ENCODE results near the gene STAP1. TPM values are rescaled to one million over a fixed set of nuclear protein-coding genes. Genes with fewer than 3 reads are reported as not detected.
"Not testable (repeated sequence)": the region's sequence is repeated elsewhere in the genome, so short reads cannot be mapped to it uniquely, and the experiment has no call there.

Gene STAP1
- polyA plus RNA-seq, 1 donor (not counting 4 experiments of a cell fraction or from before 2014, with no cell fraction given), result not detected

DNA sequence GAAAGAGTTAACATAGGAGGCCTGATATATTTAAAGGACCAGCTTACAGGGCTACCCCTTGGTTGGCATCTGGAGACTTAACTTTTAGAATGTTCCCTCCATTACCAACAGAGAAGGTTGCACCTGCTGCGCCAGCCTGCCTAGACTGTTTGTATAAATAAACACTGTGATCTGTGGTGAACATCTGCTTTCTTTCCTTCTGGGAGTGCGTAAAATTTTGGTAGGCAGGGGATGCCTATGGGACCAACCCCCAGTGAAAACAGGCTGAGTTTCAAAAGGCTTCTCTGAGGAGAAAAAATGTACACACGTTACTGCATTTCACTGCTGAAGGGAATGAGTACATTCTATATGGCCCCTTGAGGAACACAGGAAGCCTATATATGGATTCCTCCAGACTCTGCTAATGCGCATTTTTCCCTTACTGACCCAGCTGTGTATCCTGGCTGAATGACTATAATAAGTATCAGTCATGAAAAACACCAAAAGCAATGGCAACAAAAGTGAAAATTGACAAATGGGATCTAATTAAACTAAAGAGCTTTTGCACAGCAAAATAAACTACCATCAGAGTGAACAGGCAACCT is 27.1 kb upstream of the STAP1 start:
- Histone ChIP-seq H3K4me3 (ENCODE audit: control insufficient read depth in 2 of 3, extremely low read depth in 1 of 3, insufficient read depth in 2 of 3, low read depth in 1 of 3, low read length in 3 of 3) (no peak overlapping the region), H3K4me1 (ENCODE audit: control insufficient read depth, extremely low read depth, insufficient read depth, low read length) (no peaks in the 10 kb centered on the region), H3K9me1 (ENCODE audit: control insufficient read depth, extremely low read depth, insufficient read depth, low read length) (no peaks in the 10 kb centered on the region), H3K79me2 (ENCODE audit: control insufficient read depth, insufficient read depth, low read length) (peaks cover 5% of the 10 kb centered on the region), H2AFZ (ENCODE audit: control insufficient read depth, low read length) (no peak overlapping the region), H3K4me2 (ENCODE audit: control insufficient read depth, extremely low read depth, insufficient read depth, low read depth, low read length) (no peak overlapping the region), H3K9me3 (ENCODE audit: control insufficient read depth, low read depth, low read length) (no peaks in the 10 kb centered on the region), H3K27me3 (ENCODE audit: control insufficient read depth, extremely low read depth, insufficient read depth, low read length) (no peaks in the 10 kb centered on the region), H4K20me1 (ENCODE audit: control insufficient read depth, extremely low read depth, insufficient read depth, low read length) (no peaks in the 10 kb centered on the region), H3K9ac (ENCODE audit: control insufficient read depth, extremely low read depth, insufficient read depth, low read length) (no peak overlapping the region), H3K27ac (ENCODE audit: control insufficient read depth, insufficient read depth, low read length) (no peak overlapping the region), H3K36me3 (ENCODE audit: control insufficient read depth in 2 of 2, extremely low read depth in 1 of 2, insufficient read depth in 2 of 2, low read length in 2 of 2) (peaks cover 0 to 4% of the 10 kb centered on the region in 2 experiments)
- TF ChIP-seq, protein P1, sequence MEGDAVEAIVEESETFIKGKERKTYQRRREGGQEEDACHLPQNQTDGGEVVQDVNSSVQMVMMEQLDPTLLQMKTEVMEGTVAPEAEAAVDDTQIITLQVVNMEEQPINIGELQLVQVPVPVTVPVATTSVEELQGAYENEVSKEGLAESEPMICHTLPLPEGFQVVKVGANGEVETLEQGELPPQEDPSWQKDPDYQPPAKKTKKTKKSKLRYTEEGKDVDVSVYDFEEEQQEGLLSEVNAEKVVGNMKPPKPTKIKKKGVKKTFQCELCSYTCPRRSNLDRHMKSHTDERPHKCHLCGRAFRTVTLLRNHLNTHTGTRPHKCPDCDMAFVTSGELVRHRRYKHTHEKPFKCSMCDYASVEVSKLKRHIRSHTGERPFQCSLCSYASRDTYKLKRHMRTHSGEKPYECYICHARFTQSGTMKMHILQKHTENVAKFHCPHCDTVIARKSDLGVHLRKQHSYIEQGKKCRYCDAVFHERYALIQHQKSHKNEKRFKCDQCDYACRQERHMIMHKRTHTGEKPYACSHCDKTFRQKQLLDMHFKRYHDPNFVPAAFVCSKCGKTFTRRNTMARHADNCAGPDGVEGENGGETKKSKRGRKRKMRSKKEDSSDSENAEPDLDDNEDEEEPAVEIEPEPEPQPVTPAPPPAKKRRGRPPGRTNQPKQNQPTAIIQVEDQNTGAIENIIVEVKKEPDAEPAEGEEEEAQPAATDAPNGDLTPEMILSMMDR (optimal IDR thresholded peaks at IDR 0.05 in 1 of 3, IDR thresholded peaks at IDR 0.05 in 1 of 3, conservative IDR thresholded peaks at IDR 0.05 in 1 of 3; ENCODE audit: extremely low read depth in 1 of 3, insufficient read depth in 2 of 3, low read length in 3 of 3), result no peak
- no peak for TF ChIP-seq EZH2 (IDR thresholded peaks at IDR 0.05; ENCODE audit: low read length)
- no peak for FAIRE-seq
- dilution Hi-C loops (cut with MboI; ENCODE audit: extremely low pct_ligation_motif_present, low sequenced_read_pairs), result no loop called here
- no peak for DNase-seq (ENCODE audit: low read depth, low spot score)

DNA sequence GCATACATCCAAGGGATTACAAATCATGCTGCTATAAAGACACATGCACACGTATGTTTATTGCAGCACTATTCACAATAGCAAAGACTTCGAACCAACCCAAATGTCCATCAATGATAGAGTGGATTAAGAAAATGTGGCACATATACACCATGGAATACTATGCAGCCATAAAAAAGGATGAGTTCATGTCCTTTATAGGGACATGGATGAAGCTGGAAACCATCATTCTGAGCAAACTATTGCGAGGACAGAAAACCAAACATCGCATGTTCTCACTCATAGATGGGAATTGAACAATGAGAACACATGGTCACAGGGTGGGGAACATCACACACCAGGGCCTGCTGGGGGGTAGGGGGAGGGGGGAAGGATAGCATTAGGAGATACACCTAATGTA is 26.1 kb upstream of the STAP1 start:
- dilution Hi-C loops (cut with MboI; ENCODE audit: extremely low pct_ligation_motif_present, low sequenced_read_pairs); H3K4me1 ChIP-seq (ENCODE audit: control insufficient read depth, extremely low read depth, insufficient read depth, low read length): not testable (repeated sequence)

DNA sequence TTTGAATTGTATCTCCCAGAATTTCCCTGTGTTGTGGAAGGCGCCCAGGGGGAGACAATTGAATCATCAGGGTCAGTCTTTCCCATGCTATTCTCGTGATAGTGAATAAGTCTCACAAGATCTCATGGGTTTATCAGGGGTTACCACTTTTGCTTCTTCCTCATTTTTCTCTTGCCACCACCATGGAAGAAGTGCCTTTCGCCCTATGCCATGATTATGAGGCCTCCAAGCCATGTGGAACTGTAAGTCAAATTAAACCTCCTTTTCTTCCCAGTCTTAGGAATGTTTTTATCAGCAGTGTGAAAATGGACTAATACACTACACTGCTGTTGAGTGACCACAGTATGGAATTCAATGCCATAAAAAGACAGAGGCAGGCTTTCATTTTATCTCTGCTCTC is 25.4 kb upstream of the STAP1 start:
- Histone ChIP-seq H3K9me3 (ENCODE audit: control insufficient read depth, low read depth, low read length) (no peaks in the 10 kb centered on the region), H3K79me2 (ENCODE audit: control insufficient read depth, insufficient read depth, low read length) (no peaks in the 10 kb centered on the region), H3K4me3 (ENCODE audit: control insufficient read depth in 2 of 3, extremely low read depth in 1 of 3, insufficient read depth in 2 of 3, low read depth in 1 of 3, low read length in 3 of 3) (no peak overlapping the region), H3K9me1 (ENCODE audit: control insufficient read depth, extremely low read depth, insufficient read depth, low read length) (no peaks in the 10 kb centered on the region), H3K36me3 (ENCODE audit: control insufficient read depth in 2 of 2, extremely low read depth in 1 of 2, insufficient read depth in 2 of 2, low read length in 2 of 2) (peaks cover 0 to 4% of the 10 kb centered on the region in 2 experiments), H3K4me1 (ENCODE audit: control insufficient read depth, extremely low read depth, insufficient read depth, low read length) (no peaks in the 10 kb centered on the region), H3K4me2 (ENCODE audit: control insufficient read depth, extremely low read depth, insufficient read depth, low read depth, low read length) (no peak overlapping the region), H2AFZ (ENCODE audit: control insufficient read depth, low read length) (no peak overlapping the region), H3K27ac (ENCODE audit: control insufficient read depth, insufficient read depth, low read length) (no peak overlapping the region), H3K27me3 (ENCODE audit: control insufficient read depth, extremely low read depth, insufficient read depth, low read length) (no peaks in the 10 kb centered on the region), H3K9ac (ENCODE audit: control insufficient read depth, extremely low read depth, insufficient read depth, low read length) (no peak overlapping the region), H4K20me1 (ENCODE audit: control insufficient read depth, extremely low read depth, insufficient read depth, low read length) (no peaks in the 10 kb centered on the region)
- dilution Hi-C loops (cut with MboI; ENCODE audit: extremely low pct_ligation_motif_present, low sequenced_read_pairs), result no loop called here
- TF ChIP-seq, protein P1 (optimal IDR thresholded peaks at IDR 0.05 in 1 of 3, IDR thresholded peaks at IDR 0.05 in 1 of 3, conservative IDR thresholded peaks at IDR 0.05 in 1 of 3; ENCODE audit: extremely low read depth in 1 of 3, insufficient read depth in 2 of 3, low read length in 3 of 3), result no peak
- TF ChIP-seq EZH2 (IDR thresholded peaks at IDR 0.05; ENCODE audit: low read length), result no peak
- DNase-seq (ENCODE audit: low read depth, low spot score) (no peak), FAIRE-seq (no peak)

More for the DNA sequence above, 26.1 kb upstream of the STAP1 start:
- H3K9me1 ChIP-seq (ENCODE audit: control insufficient read depth, extremely low read depth, insufficient read depth, low read length); H3K27me3 ChIP-seq (ENCODE audit: control insufficient read depth, extremely low read depth, insufficient read depth, low read length); H3K9me3 ChIP-seq (ENCODE audit: control insufficient read depth, low read depth, low read length); DNase-seq (ENCODE audit: low read depth, low spot score); H3K79me2 ChIP-seq (ENCODE audit: control insufficient read depth, insufficient read depth, low read length); H3K9ac ChIP-seq (ENCODE audit: control insufficient read depth, extremely low read depth, insufficient read depth, low read length); H3K36me3 ChIP-seq (ENCODE audit: control insufficient read depth in 2 of 2, extremely low read depth in 1 of 2, insufficient read depth in 2 of 2, low read length in 2 of 2); H3K27ac ChIP-seq (ENCODE audit: control insufficient read depth, insufficient read depth, low read length); H2AFZ ChIP-seq (ENCODE audit: control insufficient read depth, low read length); H3K4me2 ChIP-seq (ENCODE audit: control insufficient read depth, extremely low read depth, insufficient read depth, low read depth, low read length); FAIRE-seq; H4K20me1 ChIP-seq (ENCODE audit: control insufficient read depth, extremely low read depth, insufficient read depth, low read length); H3K4me3 ChIP-seq (ENCODE audit: control insufficient read depth in 2 of 3, extremely low read depth in 1 of 3, insufficient read depth in 2 of 3, low read depth in 1 of 3, low read length in 3 of 3): not testable (repeated sequence)
